ENCODE data around the gene FOXD1.
"Not testable (repeated sequence)": the region's sequence is repeated elsewhere in the genome, so short reads cannot be mapped to it uniquely, and the experiment has no call there.

FOXD1 gene

DNA sequence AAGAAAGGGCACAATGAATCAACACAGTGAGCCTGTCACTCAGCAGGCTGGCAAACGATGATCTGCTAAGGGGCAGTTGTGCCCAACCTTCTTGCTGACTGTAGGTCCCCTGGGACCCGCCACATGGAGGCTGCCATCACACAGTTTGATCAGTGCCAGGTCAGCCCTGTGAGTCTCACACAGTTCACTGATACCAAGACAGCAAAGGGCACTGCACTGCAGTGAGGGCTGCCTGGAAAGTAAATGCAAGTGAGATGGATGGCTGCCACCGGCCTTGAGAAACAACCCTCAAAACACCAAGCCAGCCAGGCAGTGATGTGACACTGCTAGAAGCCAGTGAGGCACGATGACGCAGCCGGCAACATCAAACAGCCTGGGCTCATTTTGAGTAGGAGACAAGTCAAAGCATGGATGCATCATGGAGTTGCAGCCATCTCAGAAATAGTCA lies 30.3 kb downstream of the FOXD1 start:
- DNase-seq (ENCODE audit: low read depth in 2 of 3, low spot score in 2 of 3): no peak

DNA sequence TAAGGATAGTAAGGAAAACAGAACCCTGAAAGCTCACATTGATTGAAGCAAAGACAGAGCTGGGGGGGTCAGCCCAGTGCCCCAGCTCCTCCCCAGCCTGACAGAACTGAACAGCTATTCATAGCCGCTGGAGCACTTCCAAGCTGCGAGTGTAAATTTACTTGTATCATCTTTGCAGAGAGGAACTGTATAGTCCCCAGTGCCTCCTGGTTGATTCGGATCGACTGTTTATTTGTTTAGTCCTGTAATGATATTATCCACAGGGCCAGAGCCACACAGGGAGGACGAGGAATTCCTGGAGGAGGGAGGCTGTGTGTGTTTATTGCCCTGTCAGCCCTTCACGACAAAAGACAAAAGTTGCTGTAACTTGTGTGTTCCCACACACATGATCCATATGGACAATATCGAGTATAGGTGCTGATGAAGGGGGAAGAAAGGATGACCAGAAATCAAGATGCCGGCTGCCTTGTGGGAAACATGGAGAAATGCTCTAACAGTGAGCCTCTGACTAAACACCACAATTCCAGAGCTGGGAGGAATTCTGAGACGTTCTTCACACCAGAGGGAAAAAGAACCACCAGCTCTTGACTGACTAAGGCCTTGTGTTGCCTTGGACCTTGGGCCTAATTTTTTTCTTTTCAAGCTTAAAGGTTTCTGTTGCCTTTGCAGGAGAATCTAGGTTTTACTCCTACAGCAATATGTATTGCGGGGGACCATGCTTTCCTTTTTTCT lies 31.1 kb downstream of the FOXD1 start:
- no peak for DNase-seq (ENCODE audit: low read depth in 2 of 3, low spot score in 2 of 3)

DNA sequence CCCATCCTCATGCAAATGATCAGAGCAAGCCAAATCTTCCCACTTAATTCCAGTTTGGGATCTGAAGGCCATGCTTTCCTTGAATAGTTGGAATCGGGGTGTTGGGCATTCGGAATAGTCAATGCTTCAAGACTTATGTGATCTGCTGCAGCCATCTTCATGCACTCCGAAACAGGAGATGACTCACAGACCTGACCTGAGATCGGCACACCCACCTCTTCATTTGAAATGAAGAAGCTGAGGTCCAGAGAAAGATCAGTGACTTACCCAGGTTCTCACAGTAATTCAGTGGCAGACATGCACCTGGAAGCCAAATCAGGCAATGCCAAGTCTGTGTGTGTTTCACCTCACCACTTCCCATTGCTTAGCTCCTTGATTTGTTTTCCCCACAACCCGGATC lies 33.0 kb downstream of the FOXD1 start:
- DNase-seq (ENCODE audit: low read depth in 2 of 3, low spot score in 2 of 3): no peak

DNA sequence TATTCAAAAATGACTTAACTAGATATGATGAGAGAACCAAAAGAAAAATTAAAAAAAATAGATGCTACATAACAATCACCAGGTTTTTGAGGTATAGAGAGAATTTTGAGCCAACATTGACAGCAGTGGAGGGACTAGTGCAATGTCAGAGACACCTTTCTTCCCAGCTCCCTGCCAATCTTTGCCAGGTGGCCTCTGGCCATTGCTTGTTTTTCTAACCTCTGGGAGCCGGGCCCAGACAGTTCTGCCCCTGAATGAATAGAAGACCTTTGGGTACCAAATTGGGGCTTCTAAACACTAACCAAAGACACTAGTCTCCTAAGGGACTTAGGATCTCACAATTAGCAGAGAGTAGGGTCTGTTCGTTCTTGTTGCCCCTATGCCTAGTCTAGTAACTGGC lies 33.4 kb downstream of the FOXD1 start:
- no peak for DNase-seq (ENCODE audit: low read depth in 2 of 3, low spot score in 2 of 3)

DNA sequence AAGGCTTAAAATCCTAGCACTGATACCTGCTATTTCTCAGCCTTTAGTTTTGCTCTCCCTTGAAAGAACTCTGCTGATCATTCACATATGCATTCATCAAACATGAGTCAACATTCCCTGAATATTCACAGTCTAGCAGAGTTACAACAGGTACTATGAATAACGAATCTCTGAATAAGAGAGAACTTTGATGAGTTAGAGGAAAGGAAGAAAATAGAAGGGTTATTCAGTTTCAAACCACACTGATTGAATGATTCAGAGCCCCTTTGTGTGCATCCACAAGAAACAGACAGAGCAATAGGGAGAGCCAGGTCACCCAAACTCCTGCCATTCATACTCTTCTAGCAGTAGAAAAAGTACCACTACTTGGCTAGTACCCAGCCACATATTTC lies 36.0 kb downstream of the FOXD1 start:
- DNase-seq (ENCODE audit: low read depth in 2 of 3, low spot score in 2 of 3): no peak

DNA sequence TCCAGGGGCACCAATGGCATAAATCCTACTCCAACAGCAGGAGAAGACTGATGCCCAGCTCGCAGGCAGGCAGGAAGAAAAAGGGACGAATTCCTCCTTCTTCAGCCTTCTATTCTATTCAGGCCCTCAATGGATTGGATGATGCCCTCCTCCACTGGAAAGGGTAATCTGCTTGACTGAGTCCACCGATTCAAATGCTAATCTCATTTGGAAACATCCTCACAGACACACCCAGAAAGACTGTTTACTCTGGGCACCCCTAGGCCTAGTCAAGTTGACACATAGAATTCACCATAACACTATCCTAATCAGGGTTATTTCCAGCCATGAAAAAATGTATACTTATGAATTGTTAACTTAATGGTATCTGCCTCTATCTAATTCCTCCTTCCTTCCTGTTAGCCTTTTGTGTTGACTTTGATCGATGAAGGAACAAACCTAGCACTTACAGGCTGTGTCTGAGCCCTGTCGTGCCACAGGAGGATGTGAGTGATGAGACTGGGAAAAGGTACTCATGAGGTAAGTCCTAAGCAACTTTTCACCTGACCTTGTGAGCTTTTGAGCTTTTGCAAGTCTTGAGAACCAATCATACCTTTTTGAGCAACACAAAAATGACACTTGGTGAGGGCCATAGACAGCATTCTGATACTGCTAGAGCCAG lies 36.5 kb downstream of the FOXD1 start:
- DNase-seq (ENCODE audit: low read depth in 2 of 3, low spot score in 2 of 3): no peak

DNA sequence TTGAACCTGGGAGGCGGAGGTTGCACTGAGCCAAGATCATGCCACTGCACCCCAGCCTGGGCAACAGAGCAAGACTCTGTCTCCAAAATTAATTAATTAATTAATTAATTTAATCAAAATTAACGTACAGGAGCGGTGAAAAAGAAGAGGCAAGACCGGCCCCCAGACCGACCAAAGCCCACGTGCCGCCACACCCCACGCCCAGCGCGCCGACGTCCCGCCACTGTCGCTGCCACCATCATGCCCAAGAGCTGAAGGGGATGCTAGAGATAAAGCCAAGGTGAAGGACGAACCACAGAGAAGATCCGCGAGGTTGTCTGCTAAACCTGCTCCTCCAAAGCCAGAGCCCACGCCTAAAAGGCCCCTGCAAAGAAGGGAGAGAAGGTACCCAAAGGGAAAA lies 38.6 kb downstream of the FOXD1 start:
- DNase-seq (ENCODE audit: low read depth in 2 of 3, low spot score in 2 of 3): not testable (repeated sequence)

DNA sequence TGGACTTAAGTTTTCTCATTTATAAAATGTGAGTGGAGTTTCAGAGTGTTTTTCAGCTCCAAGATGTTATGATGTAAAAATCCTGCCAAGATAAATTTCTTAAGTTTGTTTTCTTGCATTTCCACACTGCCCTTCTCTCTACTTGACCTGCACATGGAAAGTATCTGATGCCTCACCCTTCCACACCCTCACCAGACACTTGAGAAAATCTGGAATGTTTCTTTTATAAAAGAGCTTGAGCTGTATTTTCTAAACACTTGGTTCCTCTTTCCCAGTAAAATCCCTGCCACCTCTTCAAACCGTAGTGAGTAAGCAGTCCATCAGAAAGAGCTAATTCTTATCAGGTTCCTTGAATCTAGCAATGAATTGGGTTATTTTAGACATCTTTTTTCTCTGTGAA lies 42.9 kb downstream of the FOXD1 start:
- no peak for DNase-seq (ENCODE audit: low read depth in 2 of 3, low spot score in 2 of 3)

DNA sequence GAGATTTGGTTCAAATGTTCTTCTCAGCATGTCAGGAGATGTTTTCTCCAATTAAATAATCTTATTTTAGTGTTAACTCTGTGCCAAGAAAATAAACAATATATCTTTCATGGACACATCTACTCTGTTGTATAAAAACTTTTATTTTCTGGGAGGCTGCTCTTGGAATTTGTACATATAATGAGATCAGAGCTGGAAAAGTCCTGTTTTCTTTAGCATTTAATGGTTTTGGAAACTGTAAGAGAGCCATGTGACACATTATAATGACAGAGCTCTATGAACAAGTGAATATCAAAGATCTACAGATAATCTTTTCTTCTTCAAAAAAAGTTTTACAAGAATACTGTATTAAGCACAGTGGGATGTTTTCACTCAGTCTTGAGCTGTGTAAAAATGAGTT lies 48.8 kb downstream of the FOXD1 start:
- no peak for DNase-seq (ENCODE audit: low read depth in 2 of 3, low spot score in 2 of 3)

Data from activated CD8-positive, alpha-beta memory T cell treated with anti-CD3 and anti-CD28 coated beads for 48 hours (primary cell).